ENCODE measurements around the gene ITPR3. TPM values are rescaled to one million over a fixed set of nuclear protein-coding genes. Genes with fewer than 3 reads are reported as not detected.

Gene ITPR3
- total RNA-seq, 2 experiments from 2014 or later, result 56.6 to 83.5 TPM

- Histone ChIP-seq H3K4me3 (ENCODE audit: low read depth, low read length, poor library complexity, severe bottlenecking) (no peak overlapping the region), H3K79me2 (ENCODE audit: insufficient read depth, low read depth, low read length) (no peaks in the 10 kb centered on the region), H3K36me3 (ENCODE audit: insufficient read depth, low read length) (no peaks in the 10 kb centered on the region), H3K9me3 (ENCODE audit: low read length) (no peaks in the 10 kb centered on the region), H3K4me1 (ENCODE audit: insufficient read depth, low read length, poor library complexity, severe bottlenecking) (no peaks in the 10 kb centered on the region), H3K27ac (ENCODE audit: low read depth, low read length, poor library complexity, severe bottlenecking) (no peak overlapping the region), H3K9me2 (ENCODE audit: insufficient read depth, low read length) (no peaks in the 10 kb centered on the region), H4K20me1 (ENCODE audit: insufficient read depth, low read length) (no peaks in the 10 kb centered on the region), H2AFZ (ENCODE audit: low read length) (no peak overlapping the region), H3K4me2 (ENCODE audit: low read length) (no peak overlapping the region)
- CTCF ChIA-PET (ENCODE audit: unreplicated experiment), result no interaction called here
- no peak for DNase-seq (ENCODE audit: low spot score)
- TF ChIP-seq, protein P1, sequence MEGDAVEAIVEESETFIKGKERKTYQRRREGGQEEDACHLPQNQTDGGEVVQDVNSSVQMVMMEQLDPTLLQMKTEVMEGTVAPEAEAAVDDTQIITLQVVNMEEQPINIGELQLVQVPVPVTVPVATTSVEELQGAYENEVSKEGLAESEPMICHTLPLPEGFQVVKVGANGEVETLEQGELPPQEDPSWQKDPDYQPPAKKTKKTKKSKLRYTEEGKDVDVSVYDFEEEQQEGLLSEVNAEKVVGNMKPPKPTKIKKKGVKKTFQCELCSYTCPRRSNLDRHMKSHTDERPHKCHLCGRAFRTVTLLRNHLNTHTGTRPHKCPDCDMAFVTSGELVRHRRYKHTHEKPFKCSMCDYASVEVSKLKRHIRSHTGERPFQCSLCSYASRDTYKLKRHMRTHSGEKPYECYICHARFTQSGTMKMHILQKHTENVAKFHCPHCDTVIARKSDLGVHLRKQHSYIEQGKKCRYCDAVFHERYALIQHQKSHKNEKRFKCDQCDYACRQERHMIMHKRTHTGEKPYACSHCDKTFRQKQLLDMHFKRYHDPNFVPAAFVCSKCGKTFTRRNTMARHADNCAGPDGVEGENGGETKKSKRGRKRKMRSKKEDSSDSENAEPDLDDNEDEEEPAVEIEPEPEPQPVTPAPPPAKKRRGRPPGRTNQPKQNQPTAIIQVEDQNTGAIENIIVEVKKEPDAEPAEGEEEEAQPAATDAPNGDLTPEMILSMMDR (conservative IDR thresholded peaks at IDR 0.05; ENCODE audit: low read length), result no peak
- TF ChIP-seq EZH2phosphoT487 (IDR thresholded peaks at IDR 0.05; ENCODE audit: borderline replicate concordance, low read depth, low read length), result no peak
- POLR2A ChIA-PET, result no interaction called here
- no TSS peak for BruUV-seq (replicated peaks)
- intact Hi-C loops (cut with micrococcal nuclease; ENCODE audit: unreplicated experiment), result no loop called here
These were observed 111.3 kb downstream of the ITPR3 start for GRCh38 chr6:33732385-33732784.

DNA sequence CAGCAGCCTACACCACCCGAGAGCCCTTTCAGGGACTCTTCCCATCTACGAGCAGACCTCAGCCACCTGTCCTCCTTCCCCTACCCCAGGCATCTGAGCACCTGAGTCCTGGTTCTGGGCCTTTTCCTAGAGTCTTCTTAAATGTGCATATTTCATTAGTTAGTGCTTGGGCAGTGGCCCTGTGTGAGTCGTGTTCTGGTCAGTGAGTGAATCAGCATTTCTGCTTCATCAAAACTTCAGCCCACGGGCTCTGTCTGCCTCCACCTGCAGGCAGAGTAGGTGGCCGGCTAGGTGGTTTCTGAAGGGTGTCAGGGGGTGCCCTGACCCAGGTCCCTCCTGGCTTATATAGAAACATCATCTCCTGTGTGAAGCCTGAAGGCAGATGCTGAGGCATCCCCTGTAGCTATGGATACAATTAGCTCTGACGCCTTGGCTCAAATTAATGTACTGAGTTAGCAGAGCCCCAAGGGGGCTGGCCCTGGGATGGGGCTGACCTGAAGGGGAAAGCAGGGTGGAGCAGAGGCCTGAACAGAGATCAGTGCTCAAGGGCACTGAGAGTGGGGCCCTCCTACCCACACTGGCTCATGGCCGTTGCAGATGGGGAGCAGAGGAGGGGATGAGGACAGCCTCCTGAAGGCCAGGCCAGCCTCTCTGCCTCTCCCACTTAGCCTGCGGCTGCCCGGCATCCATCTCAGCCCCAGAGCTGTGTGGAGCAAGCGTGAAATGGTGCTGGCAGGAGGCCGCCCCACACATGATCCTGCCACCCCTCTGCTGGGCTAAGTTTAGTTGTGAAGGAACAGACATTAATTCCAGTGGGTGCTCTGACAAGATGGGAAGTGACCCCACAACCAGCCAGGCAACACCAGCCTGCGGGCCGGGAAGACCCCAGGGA is 111.9 kb downstream of the ITPR3 start:
- Histone ChIP-seq H3K9me3 (ENCODE audit: low read length) (no peaks in the 10 kb centered on the region), H3K79me2 (ENCODE audit: insufficient read depth, low read depth, low read length) (no peaks in the 10 kb centered on the region), H3K27ac (ENCODE audit: low read depth, low read length, poor library complexity, severe bottlenecking) (no peak overlapping the region), H3K4me3 (ENCODE audit: low read depth, low read length, poor library complexity, severe bottlenecking) (no peak overlapping the region), H2AFZ (ENCODE audit: low read length) (no peak overlapping the region), H4K20me1 (ENCODE audit: insufficient read depth, low read length) (no peaks in the 10 kb centered on the region), H3K4me2 (ENCODE audit: low read length) (no peak overlapping the region), H3K36me3 (ENCODE audit: insufficient read depth, low read length) (no peaks in the 10 kb centered on the region), H3K4me1 (ENCODE audit: insufficient read depth, low read length, poor library complexity, severe bottlenecking) (no peaks in the 10 kb centered on the region), H3K9me2 (ENCODE audit: insufficient read depth, low read length) (no peaks in the 10 kb centered on the region)
- no TSS peak for BruUV-seq (replicated peaks)
- intact Hi-C loops (cut with micrococcal nuclease; ENCODE audit: unreplicated experiment), result no loop called here
- POLR2A ChIA-PET, result no interaction called here
- CTCF ChIA-PET (ENCODE audit: unreplicated experiment), result no interaction called here
- TF ChIP-seq, protein P1 (conservative IDR thresholded peaks at IDR 0.05; ENCODE audit: low read length), result no peak
- no peak for TF ChIP-seq EZH2phosphoT487 (IDR thresholded peaks at IDR 0.05; ENCODE audit: borderline replicate concordance, low read depth, low read length)
- no peak for DNase-seq (ENCODE audit: low spot score)

DNA sequence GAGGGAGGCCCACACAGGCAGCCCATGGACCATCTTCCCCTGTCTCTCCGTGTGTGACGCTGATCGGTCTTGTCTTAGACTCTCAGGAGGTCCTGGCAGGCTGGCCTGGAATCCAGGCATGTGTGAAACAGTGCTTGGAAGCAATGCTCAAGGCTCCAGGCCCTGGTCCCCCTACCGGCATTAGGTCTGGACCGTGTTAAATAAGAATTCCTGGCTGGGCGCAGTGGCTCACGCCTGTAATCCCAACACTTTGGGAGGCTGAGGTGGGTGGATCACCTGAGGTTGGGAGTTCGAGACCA is 112.5 kb downstream of the ITPR3 start:
- no peaks in the 10 kb centered on the region for H3K4me1 ChIP-seq (ENCODE audit: insufficient read depth, low read length, poor library complexity, severe bottlenecking)
- intact Hi-C loops (cut with micrococcal nuclease; ENCODE audit: unreplicated experiment), result no loop called here
- H3K27ac ChIP-seq (ENCODE audit: low read depth, low read length, poor library complexity, severe bottlenecking), result no peak overlapping the region
- no peak for DNase-seq (ENCODE audit: low spot score)
- H3K9me3 ChIP-seq (ENCODE audit: low read length), result no peaks in the 10 kb centered on the region
- no peak overlapping the region for H3K4me2 ChIP-seq (ENCODE audit: low read length)
- CTCF ChIA-PET (ENCODE audit: unreplicated experiment), result no interaction called here
- no peaks in the 10 kb centered on the region for H4K20me1 ChIP-seq (ENCODE audit: insufficient read depth, low read length)
- no peak overlapping the region for H2AFZ ChIP-seq (ENCODE audit: low read length)
- TF ChIP-seq, protein P1 (conservative IDR thresholded peaks at IDR 0.05; ENCODE audit: low read length), result no peak
- TF ChIP-seq EZH2phosphoT487 (IDR thresholded peaks at IDR 0.05; ENCODE audit: borderline replicate concordance, low read depth, low read length), result no peak
- POLR2A ChIA-PET, result no interaction called here
- no peaks in the 10 kb centered on the region for H3K79me2 ChIP-seq (ENCODE audit: insufficient read depth, low read depth, low read length)
- no peaks in the 10 kb centered on the region for H3K9me2 ChIP-seq (ENCODE audit: insufficient read depth, low read length)
- no peaks in the 10 kb centered on the region for H3K36me3 ChIP-seq (ENCODE audit: insufficient read depth, low read length)
- no TSS peak for BruUV-seq (replicated peaks)
- no peak overlapping the region for H3K4me3 ChIP-seq (ENCODE audit: low read depth, low read length, poor library complexity, severe bottlenecking)
